ENCODE results near the gene MEIS1.

DNA sequence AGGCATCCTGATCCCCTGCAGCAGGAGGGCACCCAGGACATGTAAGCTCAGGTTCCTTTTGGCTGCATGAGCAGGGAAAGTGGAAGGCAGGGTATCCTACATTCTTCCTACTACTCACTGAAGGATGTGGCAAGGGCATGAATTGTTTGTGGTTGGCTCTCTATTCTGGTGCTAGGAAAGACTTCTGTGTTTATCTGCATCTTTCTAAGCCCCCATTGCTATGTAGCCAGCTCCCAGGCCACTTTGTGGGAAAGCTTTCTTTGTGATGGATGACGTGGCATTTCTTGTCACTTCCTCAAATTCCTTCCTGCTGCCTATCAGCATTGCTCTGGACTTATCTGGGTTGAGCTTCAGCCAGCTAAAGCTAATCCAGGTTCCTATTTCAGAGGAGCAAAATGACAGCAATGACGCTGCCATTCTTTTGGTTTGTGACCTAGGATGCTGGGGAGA is 46.2 kb downstream of the MEIS1 start:
- TF ChIP-seq, protein P1, sequence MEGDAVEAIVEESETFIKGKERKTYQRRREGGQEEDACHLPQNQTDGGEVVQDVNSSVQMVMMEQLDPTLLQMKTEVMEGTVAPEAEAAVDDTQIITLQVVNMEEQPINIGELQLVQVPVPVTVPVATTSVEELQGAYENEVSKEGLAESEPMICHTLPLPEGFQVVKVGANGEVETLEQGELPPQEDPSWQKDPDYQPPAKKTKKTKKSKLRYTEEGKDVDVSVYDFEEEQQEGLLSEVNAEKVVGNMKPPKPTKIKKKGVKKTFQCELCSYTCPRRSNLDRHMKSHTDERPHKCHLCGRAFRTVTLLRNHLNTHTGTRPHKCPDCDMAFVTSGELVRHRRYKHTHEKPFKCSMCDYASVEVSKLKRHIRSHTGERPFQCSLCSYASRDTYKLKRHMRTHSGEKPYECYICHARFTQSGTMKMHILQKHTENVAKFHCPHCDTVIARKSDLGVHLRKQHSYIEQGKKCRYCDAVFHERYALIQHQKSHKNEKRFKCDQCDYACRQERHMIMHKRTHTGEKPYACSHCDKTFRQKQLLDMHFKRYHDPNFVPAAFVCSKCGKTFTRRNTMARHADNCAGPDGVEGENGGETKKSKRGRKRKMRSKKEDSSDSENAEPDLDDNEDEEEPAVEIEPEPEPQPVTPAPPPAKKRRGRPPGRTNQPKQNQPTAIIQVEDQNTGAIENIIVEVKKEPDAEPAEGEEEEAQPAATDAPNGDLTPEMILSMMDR (IDR thresholded peaks at IDR 0.05) = no peak
- no peak for TF ChIP-seq POLR2AphosphoS5 (IDR thresholded peaks at IDR 0.05)

Data from gastroesophageal sphincter (tissue), 3 donors.